GM21423 (cell line): ENCODE measurements around the gene FRMD4A.

Experiments used
- ATAC-seq: cut with Tn5 transposase; IDR thresholded peaks from one replicate; pipeline ENCODE4 v1.9.1; 2021; ENCODE audit warnings: mild to moderate bottlenecking, moderate library complexity; ENCODE audit not compliant: unreplicated experiment

The FRMD4A gene

DNA sequence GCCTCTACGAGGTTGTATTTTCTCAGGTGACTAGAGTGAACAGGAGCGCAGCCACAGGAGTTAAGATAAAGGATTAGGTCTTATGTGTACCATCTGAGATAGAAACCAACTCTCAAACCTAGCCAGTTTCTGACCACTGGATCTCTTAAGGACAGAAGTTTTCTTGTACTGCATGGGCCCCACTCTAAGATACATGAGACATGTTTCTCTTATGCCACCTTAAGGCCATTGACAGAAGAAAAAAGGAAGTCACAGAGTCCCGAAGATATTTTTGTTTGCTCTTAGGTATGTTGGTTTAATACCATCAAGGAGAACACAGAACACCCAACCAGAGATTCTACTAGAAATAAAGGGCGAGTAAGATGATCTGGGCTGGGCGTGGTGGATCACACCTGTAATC lies 335.8 kb downstream of the FRMD4A start:
- ATAC-seq: no peak

GRCh38 chr10:13993673-13994089 lies 337.0 kb downstream of the FRMD4A start:
- ATAC-seq: no peak

DNA sequence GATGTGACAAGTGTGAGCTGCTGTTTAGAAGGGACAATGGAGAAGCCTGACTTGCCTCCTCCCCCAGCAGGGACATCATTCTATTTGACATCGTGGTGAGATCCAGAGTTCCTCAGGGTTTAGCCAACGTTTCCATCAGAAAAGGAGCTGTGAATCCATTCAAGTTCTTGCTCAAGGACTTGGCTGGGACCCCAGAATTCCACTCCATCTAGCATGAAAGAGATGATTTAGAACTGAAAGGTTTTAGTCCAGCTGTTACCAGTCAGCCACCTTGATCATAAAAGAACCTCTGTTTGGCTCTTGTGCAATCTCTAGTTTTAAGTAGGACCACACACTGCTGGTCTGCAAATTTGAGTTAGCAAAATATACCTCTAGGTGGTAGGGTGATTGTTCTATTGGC lies 337.6 kb downstream of the FRMD4A start:
- no peak for ATAC-seq

DNA sequence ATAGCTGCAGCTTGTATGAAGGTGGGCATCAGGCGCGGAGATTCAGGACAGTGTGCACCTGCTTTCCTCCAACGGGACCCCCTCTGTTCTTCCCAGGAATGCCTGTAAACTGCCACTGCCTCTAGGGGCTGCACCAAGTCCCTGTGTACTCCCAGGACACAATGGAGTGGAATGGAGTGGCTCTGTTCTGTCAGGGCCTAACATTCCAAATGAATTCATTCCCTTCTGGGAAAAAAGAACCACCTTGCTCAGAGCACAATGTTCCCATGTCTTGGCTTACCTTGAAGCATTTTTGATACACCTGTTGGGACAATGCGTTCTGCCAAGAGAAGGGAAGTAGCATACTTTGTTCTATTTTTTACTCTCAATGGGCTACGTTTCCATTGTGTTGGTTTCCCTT lies 339.4 kb downstream of the FRMD4A start:
- no peak for ATAC-seq

DNA sequence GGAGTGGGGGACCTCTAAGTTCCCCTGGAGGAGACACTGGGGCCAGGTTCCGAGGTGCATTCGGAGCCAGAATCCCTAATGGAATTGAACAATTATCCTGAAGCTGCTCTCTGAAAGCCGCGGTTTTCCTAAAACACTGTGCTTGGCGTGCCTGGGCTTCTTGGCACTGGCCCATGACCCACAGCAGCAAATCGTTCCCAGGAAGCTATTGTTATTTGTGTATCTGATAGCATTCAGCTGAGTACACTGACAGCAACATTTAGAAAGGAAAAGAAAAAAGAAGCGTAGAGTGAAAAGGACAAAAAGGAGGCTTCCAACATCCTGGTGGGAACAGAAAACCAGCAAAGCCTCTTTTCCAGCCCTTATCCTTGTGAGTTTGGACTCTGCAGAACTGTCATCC lies 339.8 kb downstream of the FRMD4A start:
- no peak for ATAC-seq

- ATAC-seq: no peak
Observed at GRCh38 chr10:13990392-13990805, 340.3 kb downstream of the FRMD4A start.

DNA sequence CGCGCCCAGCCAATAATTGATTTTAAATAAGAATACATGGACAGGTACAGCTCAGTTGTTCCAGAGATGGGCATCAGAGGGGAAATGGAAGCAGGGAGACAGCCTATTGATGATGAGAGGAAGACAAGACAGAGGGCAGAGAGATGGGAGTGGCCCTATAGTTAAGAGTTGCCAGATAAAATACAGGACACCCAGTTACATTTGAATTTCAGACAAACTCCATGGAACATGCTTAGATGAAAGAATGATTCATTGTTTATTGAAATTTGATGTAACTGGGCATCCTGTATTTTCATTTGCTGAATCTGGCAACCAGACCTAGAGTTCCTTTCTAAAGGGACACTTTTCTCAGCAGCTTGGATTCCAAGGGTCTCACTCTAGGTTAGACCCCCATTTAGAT lies 341.1 kb downstream of the FRMD4A start:
- ATAC-seq: no peak

GRCh38 chr10:13987446-13987845 lies 343.3 kb downstream of the FRMD4A start:
- no peak for ATAC-seq

DNA sequence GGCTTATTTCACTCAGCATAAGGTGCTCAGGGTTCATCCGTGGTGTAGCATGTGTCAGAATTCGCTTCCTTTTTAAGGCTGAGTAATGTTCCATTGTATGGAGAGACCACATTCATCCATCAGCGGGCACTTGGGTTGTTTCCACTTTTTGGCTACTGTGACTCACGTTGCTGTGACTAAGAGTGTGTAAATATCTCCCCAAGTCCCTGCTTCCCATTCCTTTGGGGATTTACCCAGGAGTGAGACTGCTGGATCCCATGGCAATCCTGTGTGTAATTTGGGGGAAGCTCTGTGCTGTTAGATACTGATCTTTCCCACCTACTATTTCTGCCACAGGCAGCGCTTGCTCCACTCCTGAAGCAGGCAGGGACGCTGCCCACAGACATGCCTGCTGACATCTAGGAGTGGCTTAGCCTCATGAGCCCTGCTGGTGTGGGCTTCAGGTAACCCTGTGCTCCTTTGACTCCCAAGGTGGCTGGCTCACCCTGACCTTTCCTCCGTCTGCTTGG lies 346.0 kb downstream of the FRMD4A start:
- no peak for ATAC-seq

DNA sequence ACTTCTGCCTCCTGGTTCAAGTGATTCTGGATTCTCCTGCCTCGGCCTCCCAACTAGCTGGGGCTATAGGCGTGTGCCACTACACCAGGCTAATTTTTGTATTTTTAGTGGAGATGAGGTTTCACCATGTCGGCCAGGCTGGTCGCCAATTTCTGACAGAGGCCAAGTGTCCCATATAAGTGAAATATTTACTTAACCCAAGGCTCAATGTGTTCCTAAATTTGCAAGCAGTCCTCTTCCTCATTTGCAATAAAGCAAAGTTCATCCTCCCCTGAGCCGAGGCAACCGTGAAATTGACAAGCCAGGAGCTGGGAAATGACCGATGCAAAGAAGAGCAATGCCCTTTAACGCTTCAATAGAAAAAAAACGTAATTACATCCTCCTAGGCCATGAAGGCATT lies 347.7 kb downstream of the FRMD4A start:
- no peak for ATAC-seq

- ATAC-seq: no peak
Observed at GRCh38 chr10:13978533-13979115, 352.1 kb downstream of the FRMD4A start.

DNA sequence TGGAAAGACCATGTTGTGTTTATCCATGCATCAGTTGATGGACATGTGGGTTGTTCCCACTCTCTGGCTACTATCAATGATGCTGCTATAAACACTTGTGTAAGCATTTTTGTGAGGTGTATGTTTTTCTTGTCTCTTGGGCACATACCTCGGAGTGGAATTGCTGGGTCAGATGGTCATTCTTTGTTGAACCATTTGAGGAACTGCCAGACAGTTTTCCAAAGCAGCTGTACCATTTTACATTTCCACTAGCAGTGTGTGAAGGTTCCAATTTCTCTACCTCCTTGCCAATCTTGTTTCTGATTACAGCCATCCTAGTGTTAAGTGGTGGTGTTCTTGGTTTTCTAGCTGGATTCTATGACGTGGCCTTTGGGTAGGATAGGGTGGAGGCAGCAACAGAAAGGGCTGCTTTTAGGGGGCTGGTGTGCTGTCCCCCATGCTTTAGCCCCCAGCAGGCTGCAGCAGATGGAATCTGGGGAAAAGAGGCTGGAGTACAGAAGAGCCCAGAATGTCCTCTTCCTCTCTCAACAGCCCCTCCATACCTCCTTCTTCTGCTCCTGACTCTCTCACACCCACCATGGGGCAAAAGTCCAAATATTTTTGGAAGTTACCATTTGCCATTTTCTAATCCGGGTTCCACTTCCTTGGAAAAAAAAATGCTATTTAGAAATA lies 352.7 kb downstream of the FRMD4A start:
- ATAC-seq: no peak

DNA sequence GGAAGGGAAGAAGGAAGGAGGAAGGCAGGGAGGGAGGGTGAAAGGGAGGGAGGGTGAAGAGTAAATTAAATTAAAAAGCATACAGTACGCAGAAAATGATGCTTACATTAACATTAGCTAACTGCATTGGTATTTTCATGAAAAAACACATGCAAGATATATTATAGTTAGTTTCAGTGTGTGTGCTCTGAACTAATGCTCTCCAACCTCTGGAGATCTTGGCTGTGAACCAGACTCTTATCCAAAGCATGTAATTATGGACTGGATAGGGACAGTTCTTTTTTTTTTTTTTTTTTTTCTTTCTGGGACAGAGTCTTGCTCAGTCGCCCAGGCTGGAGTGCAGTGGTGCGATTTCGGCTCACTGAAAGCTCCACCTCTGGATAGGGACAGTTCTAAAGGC lies 357.0 kb downstream of the FRMD4A start:
- no peak for ATAC-seq

- ATAC-seq: no peak
Observed at GRCh38 chr10:13972609-13973008, 358.1 kb downstream of the FRMD4A start.

- no peak for ATAC-seq
Observed at GRCh38 chr10:13971601-13972475, 358.9 kb downstream of the FRMD4A start.

- no peak for ATAC-seq
Observed at GRCh38 chr10:13970957-13971353, 359.8 kb downstream of the FRMD4A start.

- no peak for ATAC-seq
Observed at GRCh38 chr10:13970236-13970956, 360.3 kb downstream of the FRMD4A start.

GRCh38 chr10:13969792-13970140 lies 361.0 kb downstream of the FRMD4A start:
- ATAC-seq: no peak

- ATAC-seq: no peak
Observed at GRCh38 chr10:13969118-13969791, 361.5 kb downstream of the FRMD4A start.

GRCh38 chr10:13961853-13962252 lies 368.9 kb downstream of the FRMD4A start:
- no peak for ATAC-seq

GRCh38 chr10:13961097-13961496 lies 369.6 kb downstream of the FRMD4A start:
- no peak for ATAC-seq
